ENCODE measurements around the gene KCNJ11.

GRCh38 chr11:17371614-17372013, 16.8 kb downstream of the KCNJ11 start:
- TF ChIP-seq POLR2A (IDR thresholded peaks at IDR 0.05): no peak
- no peak for TF ChIP-seq CTCF (IDR thresholded peaks at IDR 0.05 in 8 of 11, conservative IDR thresholded peaks at IDR 0.05 in 3 of 11)
